ENCODE results near the gene GABBR2. TPM values are rescaled to one million over a fixed set of nuclear protein-coding genes. Genes with fewer than 3 reads are reported as not detected.

Gene GABBR2
- total and polyA plus RNA-seq, 12 donors = under 0.01 to 1.3 (median 0.45) TPM

GRCh38 chr9:98519641-98520040 lies 189.1 kb downstream of the GABBR2 start:
- ATAC-seq = no peak
- Histone ChIP-seq H3K4me3 (no peak overlapping the region), H3K4me1 (no peaks in the 10 kb centered on the region), H3K36me3 (no peaks in the 10 kb centered on the region), H3K27me3 (peaks cover 0 to 16% (median 4%) of the 10 kb centered on the region in 7 donors), H3K27ac (no peak overlapping the region), H3K9me3 (peaks cover 0 to 8% (median 0%) of the 10 kb centered on the region in 11 donors)
- DNase-seq = no peak
- TF ChIP-seq, protein P1, sequence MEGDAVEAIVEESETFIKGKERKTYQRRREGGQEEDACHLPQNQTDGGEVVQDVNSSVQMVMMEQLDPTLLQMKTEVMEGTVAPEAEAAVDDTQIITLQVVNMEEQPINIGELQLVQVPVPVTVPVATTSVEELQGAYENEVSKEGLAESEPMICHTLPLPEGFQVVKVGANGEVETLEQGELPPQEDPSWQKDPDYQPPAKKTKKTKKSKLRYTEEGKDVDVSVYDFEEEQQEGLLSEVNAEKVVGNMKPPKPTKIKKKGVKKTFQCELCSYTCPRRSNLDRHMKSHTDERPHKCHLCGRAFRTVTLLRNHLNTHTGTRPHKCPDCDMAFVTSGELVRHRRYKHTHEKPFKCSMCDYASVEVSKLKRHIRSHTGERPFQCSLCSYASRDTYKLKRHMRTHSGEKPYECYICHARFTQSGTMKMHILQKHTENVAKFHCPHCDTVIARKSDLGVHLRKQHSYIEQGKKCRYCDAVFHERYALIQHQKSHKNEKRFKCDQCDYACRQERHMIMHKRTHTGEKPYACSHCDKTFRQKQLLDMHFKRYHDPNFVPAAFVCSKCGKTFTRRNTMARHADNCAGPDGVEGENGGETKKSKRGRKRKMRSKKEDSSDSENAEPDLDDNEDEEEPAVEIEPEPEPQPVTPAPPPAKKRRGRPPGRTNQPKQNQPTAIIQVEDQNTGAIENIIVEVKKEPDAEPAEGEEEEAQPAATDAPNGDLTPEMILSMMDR (IDR thresholded peaks at IDR 0.05) = no peak
- intact Hi-C loops (cut with DNase I) = no loop called here
- 70 to 82% methylated on average over 3 of the region's 3 CpGs for WGBS, 2 donors

- H3K27ac ChIP-seq = no peak overlapping the region
- no peak overlapping the region for H3K4me3 ChIP-seq
- ATAC-seq = no peak
- H3K36me3 ChIP-seq = no peaks in the 10 kb centered on the region
- 77 to 81% methylated on average over 6 of the region's 6 CpGs for WGBS, 2 donors
- intact Hi-C loops (cut with DNase I) = no loop called here
- peaks cover 0 to 14% (median 3%) of the 10 kb centered on the region in 7 donors for H3K27me3 ChIP-seq
- H3K4me1 ChIP-seq = no peaks in the 10 kb centered on the region
- TF ChIP-seq, protein P1 (IDR thresholded peaks at IDR 0.05) = no peak
- DNase-seq = no peak
- peaks cover 0 to 8% (median 0%) of the 10 kb centered on the region in 11 donors for H3K9me3 ChIP-seq
Observed at GRCh38 chr9:98518556-98518955, 190.2 kb downstream of the GABBR2 start.

DNA sequence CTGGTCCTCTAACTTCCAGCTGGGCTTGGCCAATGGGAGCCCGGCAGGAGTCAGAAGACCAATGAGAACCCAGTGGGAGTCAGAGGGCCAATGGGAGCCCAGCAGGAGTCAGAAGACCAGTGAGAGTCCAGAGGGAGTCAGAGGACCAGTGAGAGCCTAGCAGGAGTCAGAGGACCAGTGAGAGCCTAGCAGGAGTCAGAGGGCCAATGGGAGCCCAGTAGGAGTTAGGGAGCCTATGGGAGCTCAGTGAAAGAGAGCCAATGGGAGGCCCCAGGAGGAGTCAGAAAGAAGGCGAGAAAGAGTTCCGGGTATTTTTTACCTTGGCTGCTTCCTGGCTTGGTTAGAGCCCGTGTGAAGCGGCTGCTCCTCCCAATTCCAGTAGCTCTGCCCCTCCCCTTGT lies 191.0 kb downstream of the GABBR2 start:
- Histone ChIP-seq H3K4me3 (no peak overlapping the region), H3K27ac (no peak overlapping the region), H3K4me1 (no peaks in the 10 kb centered on the region), H3K27me3 (peaks cover 0 to 6% (median 0%) of the 10 kb centered on the region in 7 donors), H3K36me3 (no peaks in the 10 kb centered on the region), H3K9me3 (peaks cover 0 to 8% (median 0%) of the 10 kb centered on the region in 11 donors)
- DNase-seq (no peak), ATAC-seq (no peak)
- intact Hi-C loops (cut with DNase I) = no loop called here
- WGBS, 2 donors = 75 to 79% methylated on average over 5 of the region's 5 CpGs
- TF ChIP-seq, protein P1 (IDR thresholded peaks at IDR 0.05) = no peak

DNA sequence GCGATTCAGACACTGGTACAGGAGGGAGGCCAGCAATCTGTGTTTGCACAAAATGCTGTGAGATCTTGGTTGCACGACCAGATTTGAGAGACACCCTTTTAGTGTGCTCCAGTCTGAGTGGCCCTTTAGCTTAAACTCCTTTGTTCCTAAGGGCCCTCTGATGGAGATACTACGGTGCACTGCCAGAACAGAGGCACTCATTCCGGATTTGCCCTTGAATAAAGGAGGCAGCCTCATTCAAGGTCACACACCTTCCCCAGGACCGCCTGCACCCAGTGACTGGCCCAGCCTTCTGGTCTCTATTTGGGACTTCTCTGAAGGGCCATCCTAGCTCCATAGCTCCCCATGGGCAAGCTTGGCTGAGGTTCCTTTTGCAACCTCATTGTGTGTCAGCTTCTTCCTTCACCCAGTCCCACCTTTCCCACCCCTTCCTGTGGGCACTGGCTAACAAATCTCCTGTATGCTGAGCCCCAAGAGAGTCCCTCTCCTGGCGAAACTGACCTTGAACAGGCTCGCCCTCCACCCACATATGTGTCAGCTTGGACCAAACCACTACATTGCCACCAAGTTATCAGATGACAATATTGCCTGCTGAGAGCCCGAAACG lies 191.7 kb downstream of the GABBR2 start:
- peaks cover 0 to under 1% (median 0%) of the 10 kb centered on the region in 11 donors for H3K9me3 ChIP-seq
- no peak for DNase-seq
- peaks cover 0 to 4% (median 0%) of the 10 kb centered on the region in 7 donors for H3K27me3 ChIP-seq
- intact Hi-C loops (cut with DNase I) = no loop called here
- no peak overlapping the region for H3K27ac ChIP-seq
- ATAC-seq = no peak
- H3K4me1 ChIP-seq = no peaks in the 10 kb centered on the region
- H3K4me3 ChIP-seq = no peak overlapping the region
- TF ChIP-seq, protein P1 (IDR thresholded peaks at IDR 0.05) = no peak
- WGBS, 2 donors = 73 to 80% methylated on average over 9 of the region's 9 CpGs
- H3K36me3 ChIP-seq = no peaks in the 10 kb centered on the region
